HEK293T (cell line): ENCODE results near the gene PKM.

ENCODE experiments used
- CTCF ChIA-PET: fragments of 350-600 bp; formaldehyde crosslinking; extraction: SDS; loops from one replicate; lab custom pipeline; 2021; ENCODE audit warnings: antibody characterized with exemption, inconsistent platforms; lab: Yijun Ruan, JAX
- POLR2A ChIA-PET: fragments of 350-600 bp; formaldehyde crosslinking; extraction: SDS; loops from one replicate; lab custom pipeline; 2020; ENCODE audit warnings: antibody characterized with exemption, inconsistent platforms; lab: Yijun Ruan, JAX
- DNase-seq: peaks from one replicate; pipeline ENCODE4 v3.0.0; 2012; ENCODE audit warnings: mixed read lengths; ENCODE audit errors: extremely low spot score
- ARNT ChIP-seq: fragments of 450-650 bp; IDR thresholded peaks from 2 replicates; pipeline ENCODE4 v1.6.1; 2017; ENCODE audit warnings: mild to moderate bottlenecking
- BHLHE40 ChIP-seq: fragments of 450-650 bp; IDR thresholded peaks from 2 replicates; pipeline ENCODE4 v1.6.1; 2016; ENCODE audit warnings: mild to moderate bottlenecking, moderate library complexity, borderline replicate concordance
- CTBP1 ChIP-seq: fragments of 450-650 bp; IDR thresholded peaks from 2 replicates; pipeline ENCODE4 v1.6.1; 2016; ENCODE audit warnings: borderline replicate concordance
- ELF4 ChIP-seq: fragments of 450-650 bp; IDR thresholded peaks from 2 replicates; pipeline ENCODE4 v1.6.1; 2017; ENCODE audit warnings: antibody characterized with exemption
- FOXA1 ChIP-seq: fragments of 450-650 bp; IDR thresholded peaks from 2 replicates; pipeline ENCODE4 v1.6.1; 2016; ENCODE audit warnings: mild to moderate bottlenecking
- FOXK2 ChIP-seq: fragments of 450-650 bp; IDR thresholded peaks from 2 replicates; pipeline ENCODE4 v1.6.1; 2016; ENCODE audit warnings: mild to moderate bottlenecking
- FOXM1 ChIP-seq: fragments of 450-650 bp; IDR thresholded peaks from 2 replicates; pipeline ENCODE4 v1.6.1; 2017; ENCODE audit warnings: mild to moderate bottlenecking, borderline replicate concordance
- HDGF ChIP-seq: fragments of 450-650 bp; IDR thresholded peaks from 2 replicates; pipeline ENCODE4 v1.6.1; 2017; ENCODE audit warnings: antibody characterized with exemption, borderline replicate concordance
- L3MBTL2 ChIP-seq: fragments of 450-650 bp; conservative IDR thresholded peaks from 2 replicates; pipeline ENCODE4 v1.6.1; 2016; ENCODE audit warnings: mild to moderate bottlenecking
- LEF1 ChIP-seq: fragments of 450-650 bp; IDR thresholded peaks from 2 replicates; pipeline ENCODE4 v1.6.1; 2017; ENCODE audit warnings: mild to moderate bottlenecking, borderline replicate concordance
- NFRKB ChIP-seq: fragments of 450-650 bp; IDR thresholded peaks from 2 replicates; pipeline ENCODE4 v1.6.1; 2016; ENCODE audit warnings: mild to moderate bottlenecking, moderate library complexity
- PKNOX1 ChIP-seq: fragments of 450-650 bp; IDR thresholded peaks from 2 replicates; pipeline ENCODE4 v1.6.1; 2016
- SP1 ChIP-seq: fragments of 450-650 bp; IDR thresholded peaks from 2 replicates; pipeline ENCODE4 v1.6.1; 2017
- SUZ12 ChIP-seq: fragments of 450-650 bp; IDR thresholded peaks from 2 replicates; pipeline ENCODE4 v1.6.1; 2016; ENCODE audit warnings: mild to moderate bottlenecking
- TARDBP ChIP-seq: fragments of 450-650 bp; IDR thresholded peaks from 2 replicates; pipeline ENCODE4 v1.6.1; 2016
- ZNF384 ChIP-seq: fragments of 450-650 bp; IDR thresholded peaks from 2 replicates; pipeline ENCODE4 v1.6.1; 2016

PKM gene

GRCh38 chr15:72170691-72171090 lies 60.3 kb downstream of the PKM start:
- ChIA-PET CTCF (no interaction called here), POLR2A (no interaction called here)

GRCh38 chr15:72169921-72170611 lies 60.9 kb downstream of the PKM start:
- TF ChIP-seq FOXK2 = no peak
- TF ChIP-seq TARDBP = no peak
- no peak for TF ChIP-seq SP1
- no peak for TF ChIP-seq PKNOX1
- no peak for TF ChIP-seq ZNF384
- no peak for TF ChIP-seq HDGF
- TF ChIP-seq LEF1 = no peak
- no peak for TF ChIP-seq L3MBTL2
- no peak for TF ChIP-seq SUZ12
- TF ChIP-seq ELF4 = no peak
- TF ChIP-seq FOXA1 = no peak
- ChIA-PET POLR2A (no interaction called here), CTCF (no interaction called here)
- no peak for DNase-seq

More at GRCh38 chr15:72170691-72171090, 60.3 kb downstream of the PKM start:
- no peak for TF ChIP-seq L3MBTL2
- no peak for TF ChIP-seq CTBP1
- no peak for TF ChIP-seq LEF1
- no peak for TF ChIP-seq NFRKB
- TF ChIP-seq ELF4 = no peak
- no peak for TF ChIP-seq SP1
- TF ChIP-seq PKNOX1 = no peak
- no peak for TF ChIP-seq FOXK2
- TF ChIP-seq FOXM1 = no peak
- no peak for TF ChIP-seq ZNF384
- TF ChIP-seq SUZ12 = no peak
- DNase-seq = no peak

GRCh38 chr15:72169236-72169920 lies 61.6 kb downstream of the PKM start:
- POLR2A ChIA-PET = no interaction called here

GRCh38 chr15:72168808-72169190 lies 62.2 kb downstream of the PKM start:
- ChIA-PET CTCF (interaction anchor here (0.7 kb wide), 2 partner anchors 12 to 425 kb away, joined by 3 to 4 read pairs; no protein-coding TSS in a partner anchor), POLR2A (no interaction called here)
- DNase-seq = no peak
- TF ChIP-seq FOXM1 (no peak), L3MBTL2 (no peak), HDGF (no peak), SP1 (no peak), FOXA1 (no peak), ZNF384 (no peak), LEF1 (no peak), CTBP1 (no peak), PKNOX1 (no peak), ARNT (no peak), FOXK2 (no peak), BHLHE40 (no peak), ELF4 (no peak), TARDBP (no peak), NFRKB (no peak), SUZ12 (no peak)

More at GRCh38 chr15:72169236-72169920, 61.6 kb downstream of the PKM start:
- CTCF ChIA-PET = interaction anchor here (0.7 kb wide), 2 partner anchors 13 to 425 kb away, joined by 3 to 4 read pairs; no protein-coding TSS in a partner anchor
- no peak for DNase-seq
- TF ChIP-seq ELF4 = no peak
- TF ChIP-seq FOXA1 = no peak
- no peak for TF ChIP-seq L3MBTL2
- no peak for TF ChIP-seq SP1
- no peak for TF ChIP-seq FOXM1
- no peak for TF ChIP-seq LEF1
- no peak for TF ChIP-seq FOXK2
- TF ChIP-seq ZNF384 = no peak
- no peak for TF ChIP-seq BHLHE40
- no peak for TF ChIP-seq SUZ12

- TF ChIP-seq ZNF384 (no peak), L3MBTL2 (no peak), FOXM1 (no peak), PKNOX1 (no peak), FOXA1 (no peak)
- POLR2A ChIA-PET = no interaction called here
- DNase-seq = no peak
- CTCF ChIA-PET = interaction anchor here (1.0 kb wide), 1 partner anchor 58 kb away, joined by 3 read pairs; no protein-coding TSS in a partner anchor
Observed at GRCh38 chr15:72168131-72168807, 62.7 kb downstream of the PKM start.
